Cardiac ventricle fibroblast (primary cell): ENCODE data around the gene EXOC8. TPM values are rescaled to one million over a fixed set of nuclear protein-coding genes. Genes with fewer than 3 reads are reported as not detected.

Source experiments
- total RNA-seq: library from RNA; depleted of rRNA; stranded (reverse); fragments of >200 nt; gene quantifications from 2 replicates; pipeline ENCODE4 v1.2.3, GENCODE V29; 2015

The EXOC8 gene, protein sequence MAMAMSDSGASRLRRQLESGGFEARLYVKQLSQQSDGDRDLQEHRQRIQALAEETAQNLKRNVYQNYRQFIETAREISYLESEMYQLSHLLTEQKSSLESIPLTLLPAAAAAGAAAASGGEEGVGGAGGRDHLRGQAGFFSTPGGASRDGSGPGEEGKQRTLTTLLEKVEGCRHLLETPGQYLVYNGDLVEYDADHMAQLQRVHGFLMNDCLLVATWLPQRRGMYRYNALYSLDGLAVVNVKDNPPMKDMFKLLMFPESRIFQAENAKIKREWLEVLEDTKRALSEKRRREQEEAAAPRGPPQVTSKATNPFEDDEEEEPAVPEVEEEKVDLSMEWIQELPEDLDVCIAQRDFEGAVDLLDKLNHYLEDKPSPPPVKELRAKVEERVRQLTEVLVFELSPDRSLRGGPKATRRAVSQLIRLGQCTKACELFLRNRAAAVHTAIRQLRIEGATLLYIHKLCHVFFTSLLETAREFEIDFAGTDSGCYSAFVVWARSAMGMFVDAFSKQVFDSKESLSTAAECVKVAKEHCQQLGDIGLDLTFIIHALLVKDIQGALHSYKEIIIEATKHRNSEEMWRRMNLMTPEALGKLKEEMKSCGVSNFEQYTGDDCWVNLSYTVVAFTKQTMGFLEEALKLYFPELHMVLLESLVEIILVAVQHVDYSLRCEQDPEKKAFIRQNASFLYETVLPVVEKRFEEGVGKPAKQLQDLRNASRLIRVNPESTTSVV
- 11.8 and 12.5 TPM in 2 replicates for total RNA-seq

GRCh38 chr1:231337472-231338269, at the start of gene EXOC8:
Gene EXOC8, minus strand, starts transcription at chr1:231337852. Its CDS starts 107 bp downstream, at chr1:231337745.

GRCh38 chr1:231338270-231339128, 847 bp upstream of the EXOC8 start, which contains the start of gene SPRTN:
Gene SPRTN, plus strand, starts transcription at chr1:231338293. Its CDS starts 91 bp downstream, at chr1:231338384.

Other genes starting within 250 kb of the EXOC8 start
- 0.06 and 0.15 TPM in 2 replicates for gene TRIM67, start 175.8 kb downstream of the EXOC8 start, total RNA-seq
- gene GNPAT, start 96.6 kb downstream of the EXOC8 start, total RNA-seq: 21.4 and 26.7 TPM in 2 replicates
- 7.6 and 18.3 TPM in 2 replicates for gene SPRTN, start 441 bp upstream of the EXOC8 start, total RNA-seq
- 35.1 and 35.6 TPM in 2 replicates for gene EGLN1, start 84.4 kb upstream of the EXOC8 start, total RNA-seq
- 16.0 and 17.6 TPM in 2 replicates for gene TSNAX, start 190.8 kb upstream of the EXOC8 start, total RNA-seq